Trophoblast cell (in vitro differentiated cells and primary cell): ENCODE results near the gene MUSK.

Source experiments
- DNase-seq, 2 donors: peaks; one replicate each; pipeline ENCODE4 v3.0.0-alpha.2; 2016
- H2AFZ ChIP-seq: 2 replicates; pipeline ENCODE4 v1.6.1; 2013; ENCODE audit warnings: low read length, moderate library complexity, mild to moderate bottlenecking; ENCODE audit not compliant: insufficient read depth, poor library complexity
- H2AK5ac ChIP-seq: 2 replicates; pipeline ENCODE4 v1.6.1; 2013; ENCODE audit warnings: mild to moderate bottlenecking, low read length
- H2BK120ac ChIP-seq: 2 replicates; pipeline ENCODE4 v1.6.1; 2013; ENCODE audit warnings: low read length, mild to moderate bottlenecking, moderate library complexity; ENCODE audit not compliant: insufficient read depth, poor library complexity
- H2BK12ac ChIP-seq: 2 replicates; pipeline ENCODE4 v1.6.1; 2013; ENCODE audit warnings: mild to moderate bottlenecking, low read length, moderate library complexity
- H2BK5ac ChIP-seq: 2 replicates; pipeline ENCODE4 v1.6.1; 2013; ENCODE audit warnings: low read length, low read depth, moderate library complexity, mild to moderate bottlenecking; ENCODE audit not compliant: poor library complexity
- H3K14ac ChIP-seq: 2 replicates; pipeline ENCODE4 v1.6.1; 2013; ENCODE audit warnings: mild to moderate bottlenecking, low read length
- H3K18ac ChIP-seq: 2 replicates; pipeline ENCODE4 v1.6.1; 2013; ENCODE audit warnings: mild to moderate bottlenecking, low read length
- H3K23ac ChIP-seq: 2 replicates; pipeline ENCODE4 v1.6.1; 2013; ENCODE audit warnings: low read length
- H3K27ac ChIP-seq: 2 replicates; pipeline ENCODE4 v1.5.1; 2013; ENCODE audit warnings: low read depth, mild to moderate bottlenecking, inconsistent platforms, low read length, moderate library complexity
- H3K27me3 ChIP-seq: 2 replicates; pipeline ENCODE4 v1.6.1; 2013; ENCODE audit warnings: inconsistent platforms, mild to moderate bottlenecking, low read length, moderate library complexity; ENCODE audit not compliant: insufficient read depth
- H3K36me3 ChIP-seq, 2 experiments: 1 replicate in 1 of 2; 2 replicates in 1 of 2; pipeline ENCODE4 v1.6.1; 2013; ENCODE audit warnings: low read length in 2 of 2, mild to moderate bottlenecking in 2 of 2, moderate library complexity in 1 of 2; ENCODE audit not compliant: insufficient read depth in 2 of 2, control insufficient read depth in 1 of 2
- H3K4ac ChIP-seq: 2 replicates; pipeline ENCODE4 v1.6.1; 2013; ENCODE audit warnings: low read depth, mild to moderate bottlenecking, low read length, moderate library complexity
- H3K4me1 ChIP-seq, 2 experiments: 1 replicate in 1 of 2; 2 replicates in 1 of 2; pipeline ENCODE4 v1.6.1; 2013; ENCODE audit warnings: low read length in 2 of 2, mild to moderate bottlenecking in 2 of 2, moderate library complexity in 1 of 2; ENCODE audit not compliant: insufficient read depth in 2 of 2, control insufficient read depth in 1 of 2
- H3K4me2 ChIP-seq: 2 replicates; pipeline ENCODE4 v1.6.1; 2013; ENCODE audit warnings: inconsistent platforms, mild to moderate bottlenecking, low read length, moderate library complexity
- H3K4me3 ChIP-seq: 2 replicates; pipeline ENCODE4 v1.5.1; 2013; ENCODE audit warnings: mild to moderate bottlenecking, low read depth, low read length, inconsistent platforms
- H3K79me1 ChIP-seq: one replicate; pipeline ENCODE4 v1.6.1; 2013; ENCODE audit warnings: low read length
- H3K79me2 ChIP-seq: 2 replicates; pipeline ENCODE4 v1.6.1; 2013; ENCODE audit warnings: low read length, mild to moderate bottlenecking; ENCODE audit not compliant: control insufficient read depth, insufficient read depth, poor library complexity
- H3K9ac ChIP-seq: 2 replicates; pipeline ENCODE4 v1.6.1; 2013; ENCODE audit warnings: mild to moderate bottlenecking, low read length
- H3K9me3 ChIP-seq: 2 replicates; pipeline ENCODE4 v1.6.1; 2013; ENCODE audit warnings: low read depth, mild to moderate bottlenecking, control low read depth, inconsistent platforms, low read length; ENCODE audit not compliant: insufficient read depth
- H4K12ac ChIP-seq: 2 replicates; pipeline ENCODE4 v1.6.1; 2013; ENCODE audit warnings: low read depth, mild to moderate bottlenecking, low read length, moderate library complexity
- H4K8ac ChIP-seq: 2 replicates; pipeline ENCODE4 v1.6.1; 2013; ENCODE audit warnings: low read depth, mild to moderate bottlenecking, low read length, moderate library complexity
- H4K91ac ChIP-seq: one replicate; pipeline ENCODE4 v1.6.1; 2013; ENCODE audit warnings: low read depth, mild to moderate bottlenecking, low read length, moderate library complexity
- WGBS: extraction: QIAGEN DNeasy Blood & Tissue Kit; methylation state at CpG from one replicate; pipeline ENCODE4 v1.1.7; 2013; ENCODE audit warnings: missing lambda C conversion rate; ENCODE audit not compliant: insufficient read length, insufficient coverage; ENCODE audit errors: extremely low coverage; 5-methylcytosine and 5-hydroxymethylcytosine counted together

Gene MUSK

GRCh38 chr9:110650991-110651411 lies 17.6 kb upstream of the MUSK start:
- H3K79me2 ChIP-seq, result no peaks in the 10 kb centered on the region
- no peak overlapping the region for H3K27ac ChIP-seq
- no peak overlapping the region for H3K23ac ChIP-seq
- H3K9ac ChIP-seq, result no peak overlapping the region
- H4K8ac ChIP-seq, result no peak overlapping the region
- H2BK12ac ChIP-seq, result no peak overlapping the region
- no peak overlapping the region for H2AK5ac ChIP-seq
- H3K4ac ChIP-seq, result no peak overlapping the region
- H4K12ac ChIP-seq, result no peak overlapping the region
- DNase-seq, result no peak
- H3K79me1 ChIP-seq, result no peaks in the 10 kb centered on the region
- no peak overlapping the region for H3K14ac ChIP-seq
- no peak overlapping the region for H2BK120ac ChIP-seq
- no peaks in the 10 kb centered on the region for H3K9me3 ChIP-seq
- no CpG with 5 or more reads among the region's 6 CpGs for WGBS
- H4K91ac ChIP-seq, result no peak overlapping the region
- H3K4me1 ChIP-seq, result no peaks in the 10 kb centered on the region
- H3K27me3 ChIP-seq, result no peaks in the 10 kb centered on the region
- no peaks in the 10 kb centered on the region for H3K36me3 ChIP-seq
- H3K4me2 ChIP-seq, result no peak overlapping the region
- no peak overlapping the region for H3K4me3 ChIP-seq
- no peak overlapping the region for H3K18ac ChIP-seq
- H2AFZ ChIP-seq, result no peak overlapping the region
- H2BK5ac ChIP-seq, result no peak overlapping the region

GRCh38 chr9:110655754-110656641 lies 12.6 kb upstream of the MUSK start:
- Histone ChIP-seq H3K27me3 (no peaks in the 10 kb centered on the region), H3K4me3 (no peak overlapping the region), H3K4me1 (no peaks in the 10 kb centered on the region), H3K18ac (no peak overlapping the region), H3K9ac (no peak overlapping the region), H4K91ac (no peak overlapping the region), H3K36me3 (no peaks in the 10 kb centered on the region), H3K23ac (no peak overlapping the region), H3K4me2 (no peak overlapping the region), H3K79me1 (no peaks in the 10 kb centered on the region), H3K27ac (no peak overlapping the region), H3K4ac (no peak overlapping the region), H3K9me3 (no peaks in the 10 kb centered on the region), H4K8ac (no peak overlapping the region), H2AFZ (no peak overlapping the region), H2AK5ac (no peak overlapping the region), H2BK12ac (no peak overlapping the region), H4K12ac (no peak overlapping the region), H3K14ac (no peak overlapping the region), H2BK120ac (no peak overlapping the region), H3K79me2 (no peaks in the 10 kb centered on the region), H2BK5ac (no peak overlapping the region)
- no CpG with 5 or more reads among the region's 6 CpGs for WGBS
- DNase-seq, result no peak

GRCh38 chr9:110659891-110660541 lies 8.6 kb upstream of the MUSK start:
- Histone ChIP-seq H3K36me3 (no peaks in the 10 kb centered on the region), H4K12ac (no peak overlapping the region), H3K27me3 (no peaks in the 10 kb centered on the region), H4K8ac (no peak overlapping the region), H3K18ac (no peak overlapping the region), H4K91ac (no peak overlapping the region), H3K4me3 (no peak overlapping the region), H3K14ac (no peak overlapping the region), H2BK120ac (no peak overlapping the region), H3K4me2 (no peak overlapping the region), H3K9ac (no peak overlapping the region), H3K27ac (no peak overlapping the region), H3K4me1 (no peaks in the 10 kb centered on the region), H2BK5ac (no peak overlapping the region), H2AK5ac (no peak overlapping the region), H3K79me2 (no peaks in the 10 kb centered on the region), H3K4ac (no peak overlapping the region), H3K23ac (no peak overlapping the region), H2AFZ (no peak overlapping the region), H2BK12ac (no peak overlapping the region), H3K79me1 (no peaks in the 10 kb centered on the region), H3K9me3 (no peaks in the 10 kb centered on the region)
- WGBS, result no CpG with 5 or more reads among the region's 2 CpGs
- DNase-seq, result no peak

- Histone ChIP-seq H2AFZ (no peak overlapping the region), H2BK12ac (no peak overlapping the region), H4K91ac (no peak overlapping the region), H3K14ac (no peak overlapping the region), H2AK5ac (no peak overlapping the region), H3K79me2 (no peaks in the 10 kb centered on the region), H3K79me1 (no peaks in the 10 kb centered on the region), H3K4me2 (no peak overlapping the region), H3K36me3 (no peaks in the 10 kb centered on the region), H3K27me3 (no peaks in the 10 kb centered on the region), H2BK5ac (no peak overlapping the region), H3K9me3 (no peaks in the 10 kb centered on the region), H3K27ac (no peak overlapping the region), H4K8ac (no peak overlapping the region), H3K23ac (no peak overlapping the region), H3K4me1 (no peaks in the 10 kb centered on the region), H2BK120ac (no peak overlapping the region), H3K4ac (no peak overlapping the region), H3K4me3 (no peak overlapping the region), H4K12ac (no peak overlapping the region), H3K9ac (no peak overlapping the region), H3K18ac (no peak overlapping the region)
- peak in 1 of 2 donors; percentile 15 for DNase-seq
- WGBS, result no CpG with 5 or more reads among the region's 5 CpGs
Measured at GRCh38 chr9:110669433-110669832, 842 bp downstream of the MUSK start.
